Esophagus muscularis mucosa (tissue), 4 donors: Measurements from ENCODE around the gene TECR.
"Not testable (repeated sequence)": the region's sequence is repeated elsewhere in the genome, so short reads cannot be mapped to it uniquely, and the experiment has no call there.

Source experiments
- EP300 ChIP-seq: sonication (generic); formaldehyde crosslinking; IDR thresholded peaks from one replicate; pipeline ENCODE4 v1.6.1; 2017; ENCODE audit warnings: antibody characterized with exemption
- POLR2A ChIP-seq: fragments of 450-650 bp; IDR thresholded peaks from one replicate; pipeline ENCODE4 v1.6.1; 2017; ENCODE audit warnings: antibody characterized with exemption, moderate library complexity, mild to moderate bottlenecking, low read depth
- POLR2AphosphoS5 ChIP-seq, 2 donors: sonication (generic); formaldehyde crosslinking; IDR thresholded peaks; one replicate each; pipeline ENCODE4 v1.6.1; 2017; ENCODE audit warnings: antibody characterized with exemption in 2 of 2
- TF ChIP-seq, protein P1 (sequence below), 3 experiments: fragments of 200-600 bp in 2 of 3; fragments of 450-650 bp in 1 of 3; sonication (generic) in 2 of 3; IDR thresholded peaks; one replicate each; pipeline ENCODE4 v1.5.1; 2017 to 2019; ENCODE audit warnings: antibody characterized with exemption in 3 of 3, mild to moderate bottlenecking in 2 of 3, moderate library complexity in 1 of 3

GRCh38 chr19:14504575-14504974 lies 24.8 kb upstream of the TECR start:
- TF ChIP-seq, protein P1, sequence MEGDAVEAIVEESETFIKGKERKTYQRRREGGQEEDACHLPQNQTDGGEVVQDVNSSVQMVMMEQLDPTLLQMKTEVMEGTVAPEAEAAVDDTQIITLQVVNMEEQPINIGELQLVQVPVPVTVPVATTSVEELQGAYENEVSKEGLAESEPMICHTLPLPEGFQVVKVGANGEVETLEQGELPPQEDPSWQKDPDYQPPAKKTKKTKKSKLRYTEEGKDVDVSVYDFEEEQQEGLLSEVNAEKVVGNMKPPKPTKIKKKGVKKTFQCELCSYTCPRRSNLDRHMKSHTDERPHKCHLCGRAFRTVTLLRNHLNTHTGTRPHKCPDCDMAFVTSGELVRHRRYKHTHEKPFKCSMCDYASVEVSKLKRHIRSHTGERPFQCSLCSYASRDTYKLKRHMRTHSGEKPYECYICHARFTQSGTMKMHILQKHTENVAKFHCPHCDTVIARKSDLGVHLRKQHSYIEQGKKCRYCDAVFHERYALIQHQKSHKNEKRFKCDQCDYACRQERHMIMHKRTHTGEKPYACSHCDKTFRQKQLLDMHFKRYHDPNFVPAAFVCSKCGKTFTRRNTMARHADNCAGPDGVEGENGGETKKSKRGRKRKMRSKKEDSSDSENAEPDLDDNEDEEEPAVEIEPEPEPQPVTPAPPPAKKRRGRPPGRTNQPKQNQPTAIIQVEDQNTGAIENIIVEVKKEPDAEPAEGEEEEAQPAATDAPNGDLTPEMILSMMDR (IDR thresholded peaks at IDR 0.05) = not testable (repeated sequence)
- TF ChIP-seq POLR2A; EP300; POLR2AphosphoS5 (IDR thresholded peaks at IDR 0.05): not testable (repeated sequence)
